SK-N-SH (cell line): ENCODE data around the gene SDK1. TPM values are rescaled to one million over a fixed set of nuclear protein-coding genes. Genes with fewer than 3 reads are reported as not detected.

Experiments used
- CTCF ChIA-PET: fragments of 300-600, 350-600 bp; formaldehyde crosslinking; extraction: SDS; loops from one replicate; lab custom pipeline; 2021; lab: Yijun Ruan, JAX
- POLR2A ChIA-PET: fragments of 350-600 bp; sonication (Branson Sonifier 250); formaldehyde crosslinking; extraction: SDS; loops from one replicate; lab custom pipeline; 2020; ENCODE audit warnings: antibody characterized with exemption, inconsistent platforms; lab: Yijun Ruan, JAX
- DNase-seq: peaks from one replicate; pipeline ENCODE4 v3.0.0; 2012
- H2AFZ ChIP-seq: fragments of 200-600 bp; sonication (generic); 2 replicates; pipeline ENCODE4 v1.8.1; 2016; ENCODE audit warnings: antibody characterized with exemption, mild to moderate bottlenecking, low read depth
- H3F3A ChIP-seq: fragments of 200-600 bp; sonication (generic); replicated peaks from 2 replicates; pipeline ENCODE3; 2016; ENCODE audit warnings: antibody characterized with exemption, mild to moderate bottlenecking; ENCODE audit not compliant: insufficient read depth
- H3K27ac ChIP-seq, 2 experiments: fragments of 200-500 bp in 1 of 2; fragments of 200-600 bp in 1 of 2; sonication (Bioruptor generic) in 1 of 2; sonication (generic), shearing (Covaris generic) in 1 of 2; 2 replicates each; pipeline versions ENCODE4 v1.5.1 to v1.6.1; 2014 to 2016; ENCODE audit warnings: low read depth in 2 of 2, inconsistent platforms in 1 of 2, low read length in 1 of 2, mild to moderate bottlenecking in 1 of 2, mixed read lengths in 1 of 2
- H3K27me3 ChIP-seq: fragments of 200-600 bp; sonication (generic), shearing (Covaris generic); 2 replicates; pipeline ENCODE4 v1.6.1; 2016; ENCODE audit warnings: mixed run types; ENCODE audit not compliant: insufficient read depth
- H3K36me3 ChIP-seq, 2 experiments: fragments of 200-500 bp in 1 of 2; fragments of 200-600 bp in 1 of 2; sonication (Bioruptor generic) in 1 of 2; sonication (generic) in 1 of 2; replicated peaks in 1 of 2; 2 replicates each; pipeline versions ENCODE3 to v1.5.1; 2014 to 2016; ENCODE audit warnings: low read length in 1 of 2, mild to moderate bottlenecking in 1 of 2; ENCODE audit not compliant: insufficient read depth in 2 of 2, control insufficient read depth in 1 of 2
- H3K4me1 ChIP-seq, 2 experiments: fragments of 200-500 bp in 1 of 2; fragments of 200-600 bp in 1 of 2; sonication (Bioruptor generic) in 1 of 2; sonication (generic), shearing (Covaris generic) in 1 of 2; 2 replicates each; pipeline versions ENCODE4 v1.5.1 to v1.6.1; 2014 to 2016; ENCODE audit warnings: low read depth in 1 of 2, low read length in 1 of 2, mixed run types in 1 of 2; ENCODE audit not compliant: insufficient read depth in 2 of 2, control insufficient read depth in 1 of 2
- H3K4me2 ChIP-seq: fragments of 200-600 bp; sonication (generic), shearing (Covaris generic); 2 replicates; pipeline ENCODE4 v1.6.1; 2017; ENCODE audit warnings: mixed run types
- H3K4me3 ChIP-seq, 2 experiments: fragments of 200-500 bp in 1 of 2; fragments of 200-600 bp in 1 of 2; sonication (Bioruptor generic) in 1 of 2; sonication (generic), shearing (Covaris generic) in 1 of 2; 2 replicates each; pipeline versions ENCODE4 v1.5.1 to v1.8.1; 2014 to 2016; ENCODE audit warnings: low read depth in 2 of 2, inconsistent platforms in 1 of 2, low read length in 1 of 2, mild to moderate bottlenecking in 1 of 2, mixed read lengths in 1 of 2, moderate library complexity in 1 of 2
- H3K79me2 ChIP-seq: fragments of 200-600 bp; sonication (generic); 2 replicates; pipeline ENCODE4 v1.8.1; 2017; ENCODE audit warnings: mild to moderate bottlenecking; ENCODE audit not compliant: insufficient read depth
- H3K9ac ChIP-seq: fragments of 200-600 bp; sonication (generic); 2 replicates; pipeline ENCODE4 v1.6.1; 2017; ENCODE audit warnings: mixed run types
- H3K9me2 ChIP-seq: fragments of 200-600 bp; sonication (generic); 2 replicates; pipeline ENCODE4 v1.6.1; 2017; ENCODE audit warnings: mixed run types
- H3K9me3 ChIP-seq: fragments of 200-600 bp; sonication (generic); 2 replicates; pipeline ENCODE4 v1.6.1; 2017; ENCODE audit warnings: mixed run types, mild to moderate bottlenecking, moderate library complexity
- H4K20me1 ChIP-seq: fragments of 200-600 bp; sonication (generic); 2 replicates; pipeline ENCODE4 v1.6.1; 2017; ENCODE audit warnings: mild to moderate bottlenecking, mixed run types; ENCODE audit not compliant: insufficient read depth
- CHD2 ChIP-seq: fragments of 150-350 bp; IDR thresholded peaks from 2 replicates; pipeline ENCODE4 v1.6.1; 2018; ENCODE audit warnings: low read length; ENCODE audit not compliant: partially characterized antibody
- CTCF ChIP-seq: fragments of 200-600 bp; sonication (generic); IDR thresholded peaks from 2 replicates; pipeline ENCODE4 v1.6.1; 2017; ENCODE audit warnings: antibody characterized with exemption, mild to moderate bottlenecking, moderate library complexity
- ELF1 ChIP-seq: IDR thresholded peaks from 2 replicates; pipeline ENCODE4 v1.4.0; 2012
- EP300 ChIP-seq, 2 experiments: IDR thresholded peaks; 2 replicates each; pipeline versions ENCODE4 v1.4.0 to v1.6.1; 2012; ENCODE audit warnings: borderline replicate concordance in 1 of 2, low read depth in 1 of 2, low read length in 1 of 2
- FOXM1 ChIP-seq: IDR thresholded peaks from 2 replicates; pipeline ENCODE4 v1.4.0; 2012; ENCODE audit warnings: low read depth, mild to moderate bottlenecking
- GABPA ChIP-seq: IDR thresholded peaks from 2 replicates; pipeline ENCODE4 v1.4.0; 2012; ENCODE audit warnings: low read depth, mild to moderate bottlenecking
- GATA2 ChIP-seq: sonication (generic); formaldehyde crosslinking; IDR thresholded peaks from 2 replicates; pipeline ENCODE4 v1.5.0; 2020; ENCODE audit warnings: mild to moderate bottlenecking, missing genetic modification reagents
- IRF3 ChIP-seq: fragments of 150-350 bp; IDR thresholded peaks from 2 replicates; pipeline ENCODE4 v1.6.1; 2016; ENCODE audit warnings: mild to moderate bottlenecking, low read depth, low read length
- MEF2A ChIP-seq: IDR thresholded peaks from 2 replicates; pipeline ENCODE4 v1.4.0; 2012; ENCODE audit warnings: low read depth, borderline replicate concordance
- MXI1 ChIP-seq: IDR thresholded peaks from 2 replicates; pipeline ENCODE4 v1.6.1; 2012; ENCODE audit warnings: mild to moderate bottlenecking, low read depth, low read length, improper control_type of control experiment
- NFIC ChIP-seq: IDR thresholded peaks from 2 replicates; pipeline ENCODE4 v1.4.0; 2012; ENCODE audit warnings: borderline replicate concordance
- PBX3 ChIP-seq: IDR thresholded peaks from 2 replicates; pipeline ENCODE4; 2012
- POLR2AphosphoS5 ChIP-seq: IDR thresholded peaks from 2 replicates; pipeline ENCODE4 v1.6.1; 2012; ENCODE audit warnings: low read depth, low read length
- RAD21 ChIP-seq: IDR thresholded peaks from 2 replicates; pipeline ENCODE4 v1.6.1; 2012; ENCODE audit warnings: mild to moderate bottlenecking, low read length
- RFX5 ChIP-seq: IDR thresholded peaks from 2 replicates; pipeline ENCODE4 v1.6.1; 2012; ENCODE audit warnings: mild to moderate bottlenecking, improper control_type of control experiment, low read length
- RXRA ChIP-seq: IDR thresholded peaks from 2 replicates; pipeline ENCODE4 v1.4.0; 2012; ENCODE audit warnings: low read depth, mild to moderate bottlenecking, borderline replicate concordance
- SIN3A ChIP-seq: IDR thresholded peaks from 2 replicates; pipeline ENCODE4 v1.6.1; 2012; ENCODE audit warnings: low read depth, mild to moderate bottlenecking, low read length, moderate library complexity, borderline replicate concordance
- SMC3 ChIP-seq: IDR thresholded peaks from 2 replicates; pipeline ENCODE4 v1.6.1; 2012; ENCODE audit warnings: low read depth, low read length, improper control_type of control experiment
- TCF12 ChIP-seq: IDR thresholded peaks from 2 replicates; pipeline ENCODE4 v1.4.0; 2012
- TEAD4 ChIP-seq: IDR thresholded peaks from 2 replicates; pipeline ENCODE4 v1.4.0; 2012; ENCODE audit warnings: mild to moderate bottlenecking, borderline replicate concordance; ENCODE audit not compliant: insufficient read depth
- USF1 ChIP-seq: IDR thresholded peaks from 2 replicates; pipeline ENCODE4 v1.4.0; 2012; ENCODE audit warnings: low read depth, borderline replicate concordance
- USF2 ChIP-seq: fragments of 150-350 bp; IDR thresholded peaks from 2 replicates; pipeline ENCODE4 v1.6.1; 2017; ENCODE audit warnings: antibody characterized with exemption, low read length, low read depth, borderline replicate concordance
- WGBS: methylation state at CpG from one replicate; pipeline ENCODE4 v1.1.6; 2017; ENCODE audit warnings: low lambda C conversion rate; 5-methylcytosine and 5-hydroxymethylcytosine counted together
- polyA plus RNA-seq, 3 experiments: library from polyadenylated mRNA; depleted of rRNA; stranded (reverse); fragments of >200 nt; gene quantifications; 2 replicates each; pipeline ENCODE4 v1.2.3, GENCODE V29; 2012

SDK1 gene
- polyA plus RNA-seq, 1 of the 3 experiments (the other 2 are of a cell fraction): 1.2 TPM

- TF ChIP-seq RFX5: no peak
- TF ChIP-seq SMC3: no peak
- TF ChIP-seq NFIC: no peak
- TF ChIP-seq TCF12: no peak
- no peak for TF ChIP-seq USF2
- no peak for TF ChIP-seq RAD21
- no peak for TF ChIP-seq RXRA
- TF ChIP-seq GABPA: no peak
- Histone ChIP-seq H3K79me2 (no peaks in the 10 kb centered on the region), H3K4me1 (peaks cover 0 to 4% of the 10 kb centered on the region in 2 experiments; a peak in 1 of 4 replicates), H3K27ac (no peak overlapping the region), H3K4me2 (no peak overlapping the region), H3K36me3 (no peaks in the 10 kb centered on the region), H4K20me1 (no peaks in the 10 kb centered on the region), H3K9me3 (0 out of 2 replicates have a peak, but pooled peaks cover 9% of the 10 kb centered on the region), H3K27me3 (no peaks in the 10 kb centered on the region), H3K4me3 (no peak overlapping the region), H2AFZ (no peak overlapping the region), H3K9ac (no peak overlapping the region), H3K9me2 (no peaks in the 10 kb centered on the region), H3F3A (no peaks in the 10 kb centered on the region)
- WGBS: 74% methylated on average over 9 of the region's 10 CpGs
- no peak for DNase-seq
- ChIA-PET CTCF (interaction anchor here (1.1 kb wide), 2 partner anchors 19 to 372 kb away, joined by 3 read pairs; no protein-coding TSS in a partner anchor), POLR2A (no interaction called here)
Observed at GRCh38 chr7:4029941-4030340, 728.9 kb downstream of the SDK1 start.

- H3K9me2 ChIP-seq: no peaks in the 10 kb centered on the region
- POLR2A ChIA-PET: no interaction called here
- 67% methylated on average over 12 of the region's 14 CpGs for WGBS
- H3K4me2 ChIP-seq: no peak overlapping the region
- no peak overlapping the region for H2AFZ ChIP-seq
- H3K27ac ChIP-seq: no peak overlapping the region
- H4K20me1 ChIP-seq: no peaks in the 10 kb centered on the region
- no peaks in the 10 kb centered on the region for H3F3A ChIP-seq
- H3K36me3 ChIP-seq: no peaks in the 10 kb centered on the region
- no peaks in the 10 kb centered on the region for H3K79me2 ChIP-seq
- TF ChIP-seq PBX3 (no peak), RFX5 (no peak), TEAD4 (no peak), POLR2AphosphoS5 (no peak), GATA2 (no peak), MEF2A (no peak), MXI1 (no peak), ELF1 (no peak), USF1 (no peak), IRF3 (no peak), CTCF (no peak), FOXM1 (no peak), SIN3A (no peak), RXRA (no peak), CHD2 (no peak), TCF12 (no peak), SMC3 (no peak), EP300 (IDR thresholded peaks at IDR 0.05; ENCODE audit: borderline replicate concordance in 1 of 2, low read depth in 1 of 2, low read length in 1 of 2) (no peak)
- CTCF ChIA-PET: interaction anchor here (1.1 kb wide), 2 partner anchors 19 to 371 kb away, joined by 3 read pairs; no protein-coding TSS in a partner anchor
- 0 out of 2 replicates have a peak, but pooled peaks cover 9% of the 10 kb centered on the region for H3K9me3 ChIP-seq
- no peak overlapping the region for H3K9ac ChIP-seq
- H3K27me3 ChIP-seq: no peaks in the 10 kb centered on the region
- H3K4me3 ChIP-seq: no peak overlapping the region
- H3K4me1 ChIP-seq: peaks cover 0 to 4% of the 10 kb centered on the region in 2 experiments; a peak in 1 of 4 replicates
- no peak for DNase-seq
Observed at GRCh38 chr7:4030346-4030950, 729.4 kb downstream of the SDK1 start.
